HG03060 (cell line): ENCODE measurements around the gene LGMN.
"Not testable (repeated sequence)": the region's sequence is repeated elsewhere in the genome, so short reads cannot be mapped to it uniquely, and the experiment has no call there.

Source experiments
- ATAC-seq: cut with Tn5 transposase; IDR thresholded peaks from one replicate; pipeline ENCODE4 v1.9.1; 2021; ENCODE audit warnings: low read depth, moderate number of reproducible peaks; ENCODE audit not compliant: unreplicated experiment

LGMN gene

GRCh38 chr14:92680330-92680729, 68.1 kb downstream of the LGMN start:
- ATAC-seq: not testable (repeated sequence)

GRCh38 chr14:92679246-92679645, 69.2 kb downstream of the LGMN start:
- no peak for ATAC-seq

GRCh38 chr14:92678766-92679165, 69.7 kb downstream of the LGMN start:
- no peak for ATAC-seq

GRCh38 chr14:92677955-92678354, 70.5 kb downstream of the LGMN start:
- ATAC-seq: no peak

- ATAC-seq: peak; percentile 82
Measured at GRCh38 chr14:92677087-92677668, 71.2 kb downstream of the LGMN start.

- no peak for ATAC-seq
Measured at GRCh38 chr14:92676403-92677086, 71.9 kb downstream of the LGMN start.

GRCh38 chr14:92675976-92676375, 72.5 kb downstream of the LGMN start:
- no peak for ATAC-seq

GRCh38 chr14:92675421-92675820, 73.0 kb downstream of the LGMN start:
- no peak for ATAC-seq

- no peak for ATAC-seq
Measured at GRCh38 chr14:92673601-92674150, 74.8 kb downstream of the LGMN start.

GRCh38 chr14:92670643-92671366, 77.6 kb downstream of the LGMN start:
- no peak for ATAC-seq

GRCh38 chr14:92670160-92670559, 78.3 kb downstream of the LGMN start:
- ATAC-seq: no peak

- ATAC-seq: no peak
Measured at GRCh38 chr14:92668276-92668973, 80.0 kb downstream of the LGMN start.

- ATAC-seq: no peak
Measured at GRCh38 chr14:92666251-92666650, 82.2 kb downstream of the LGMN start.

- ATAC-seq: no peak
Measured at GRCh38 chr14:92665661-92666110, 82.7 kb downstream of the LGMN start.

GRCh38 chr14:92663049-92663448, 85.4 kb downstream of the LGMN start:
- ATAC-seq: no peak

GRCh38 chr14:92660571-92660970, 87.9 kb downstream of the LGMN start:
- ATAC-seq: no peak

- no peak for ATAC-seq
Measured at GRCh38 chr14:92659765-92660561, 88.5 kb downstream of the LGMN start.

- no peak for ATAC-seq
Measured at GRCh38 chr14:92658684-92659083, 89.7 kb downstream of the LGMN start.

- ATAC-seq: no peak
Measured at GRCh38 chr14:92658160-92658559, 90.3 kb downstream of the LGMN start.
